Coronary artery (tissue), 2 donors: ENCODE results near the gene PTX3.

Source experiments
- DNase-seq: peaks from one replicate; pipeline ENCODE4 v3.0.0-alpha.2; 2017; ENCODE audit warnings: low spot score
- H3K27ac ChIP-seq, 2 donors: fragments of 200-600 bp; sonication (generic); one replicate each; pipeline ENCODE4 v1.5.1; 2016 to 2019
- H3K4me3 ChIP-seq: fragments of 200-600 bp; sonication (generic); 2 replicates; pipeline ENCODE4 v1.5.1; 2016; ENCODE audit warnings: mild to moderate bottlenecking, moderate library complexity
- CTCF ChIP-seq: fragments of 200-600 bp; sonication (generic); IDR thresholded peaks from one replicate; pipeline ENCODE4 v1.5.1; 2019; ENCODE audit warnings: antibody characterized with exemption

PTX3 gene

GRCh38 chr3:157442729-157443128 lies 6.1 kb downstream of the PTX3 start:
- no peak overlapping the region for H3K27ac ChIP-seq
- DNase-seq, result no peak
- no peak overlapping the region for H3K4me3 ChIP-seq
- no peak for TF ChIP-seq CTCF

GRCh38 chr3:157443905-157444796 lies 7.5 kb downstream of the PTX3 start:
- no peak for TF ChIP-seq CTCF
- no peak overlapping the region for H3K4me3 ChIP-seq
- no peak for DNase-seq
- H3K27ac ChIP-seq, result no peak overlapping the region

- Histone ChIP-seq H3K4me3 (no peak overlapping the region), H3K27ac (no peak overlapping the region)
- no peak for TF ChIP-seq CTCF
- DNase-seq, result no peak
Measured at GRCh38 chr3:157444797-157445184, 8.1 kb downstream of the PTX3 start.

GRCh38 chr3:157445857-157446256 lies 9.2 kb downstream of the PTX3 start:
- Histone ChIP-seq H3K27ac (no peak overlapping the region), H3K4me3 (no peak overlapping the region)
- no peak for TF ChIP-seq CTCF
- DNase-seq, result no peak

GRCh38 chr3:157447026-157447694 lies 10.5 kb downstream of the PTX3 start:
- TF ChIP-seq CTCF, result no peak
- H3K4me3 ChIP-seq, result no peak overlapping the region
- H3K27ac ChIP-seq, result no peak overlapping the region
- no peak for DNase-seq

- DNase-seq, result no peak
- Histone ChIP-seq H3K27ac (no peak overlapping the region), H3K4me3 (no peak overlapping the region)
- TF ChIP-seq CTCF, result no peak
Measured at GRCh38 chr3:157452097-157452496, 15.4 kb downstream of the PTX3 start.

GRCh38 chr3:157453824-157454223 lies 17.2 kb downstream of the PTX3 start:
- H3K4me3 ChIP-seq, result no peak overlapping the region
- TF ChIP-seq CTCF, result no peak
- no peak for DNase-seq
- no peak overlapping the region for H3K27ac ChIP-seq
